GM21367 (cell line): ENCODE results near the gene AKAP7.
"Not testable (repeated sequence)": the region's sequence is repeated elsewhere in the genome, so short reads cannot be mapped to it uniquely, and the experiment has no call there.

ENCODE experiments used
- ATAC-seq: cut with Tn5 transposase; IDR thresholded peaks from one replicate; pipeline ENCODE4 v1.9.1; 2021; ENCODE audit not compliant: unreplicated experiment

AKAP7 gene

DNA sequence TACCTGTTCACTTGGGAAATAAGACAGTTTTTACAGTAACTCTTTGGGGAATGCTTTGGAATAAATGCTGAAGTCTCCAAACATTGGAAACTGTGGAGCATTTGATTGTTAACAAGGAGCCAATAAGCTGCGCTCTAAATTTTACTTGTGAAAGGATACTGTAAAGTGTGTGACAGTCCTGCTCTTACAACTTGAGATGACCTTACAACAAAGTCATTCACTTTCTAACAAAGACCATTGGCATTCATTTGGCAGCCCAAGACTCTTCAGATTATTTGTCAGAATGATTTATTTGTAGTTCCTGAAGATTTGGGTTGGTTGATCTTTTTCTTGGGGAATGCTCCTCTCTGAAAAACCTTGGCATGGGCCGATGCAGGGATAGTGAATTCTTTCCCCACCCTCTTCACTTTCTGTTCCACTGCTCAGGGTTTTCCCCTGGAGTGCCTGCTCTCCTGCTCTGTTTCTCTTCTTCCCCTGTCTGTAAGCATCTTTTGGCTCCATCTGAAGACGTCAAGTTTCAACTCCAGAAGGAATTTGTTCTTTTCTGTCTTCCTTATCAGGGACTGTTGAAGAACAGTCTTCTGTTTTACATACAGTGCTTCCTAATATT is 116.4 kb downstream of the AKAP7 start:
- ATAC-seq = no peak

DNA sequence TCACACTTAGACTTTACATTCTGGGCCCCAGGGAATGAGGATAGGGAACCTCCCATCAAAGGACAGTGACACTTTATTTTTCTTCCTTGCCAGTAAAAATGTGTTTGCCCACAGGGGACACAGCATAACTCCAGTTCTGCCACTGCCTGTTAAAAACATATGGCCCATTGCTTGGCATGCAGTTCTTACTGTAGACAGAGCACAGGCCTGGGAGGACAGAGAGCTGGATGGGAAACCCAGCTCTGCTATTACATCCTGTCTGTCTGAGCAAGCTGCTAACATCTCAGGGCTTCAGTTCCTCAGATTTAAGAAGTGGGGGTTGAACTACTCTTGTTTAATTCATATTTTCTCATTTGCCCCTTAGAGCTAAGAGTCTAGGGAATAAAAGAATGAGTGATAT is 120.2 kb downstream of the AKAP7 start:
- no peak for ATAC-seq

- no peak for ATAC-seq
These were observed 120.6 kb downstream of the AKAP7 start for GRCh38 chr6:131255911-131256310.

DNA sequence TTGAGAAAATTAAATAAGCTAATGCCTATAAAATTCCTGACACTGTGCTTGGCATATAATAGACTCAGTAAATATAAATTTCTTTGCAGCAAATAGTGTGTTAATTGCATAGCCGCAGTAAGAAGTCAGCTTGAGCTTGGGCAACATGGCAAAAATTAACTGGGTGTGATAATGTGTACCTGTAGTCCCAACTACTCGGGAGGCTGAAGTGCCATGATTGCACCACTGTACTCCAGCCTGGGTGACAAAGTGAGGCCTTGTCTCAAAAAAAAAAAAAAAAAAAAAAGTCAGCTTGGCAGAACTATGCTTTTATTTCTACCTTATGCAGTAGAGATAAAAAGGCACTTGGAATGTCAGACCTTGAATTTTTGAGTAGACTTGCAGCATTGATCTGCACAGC is 121.8 kb downstream of the AKAP7 start:
- ATAC-seq = no peak

DNA sequence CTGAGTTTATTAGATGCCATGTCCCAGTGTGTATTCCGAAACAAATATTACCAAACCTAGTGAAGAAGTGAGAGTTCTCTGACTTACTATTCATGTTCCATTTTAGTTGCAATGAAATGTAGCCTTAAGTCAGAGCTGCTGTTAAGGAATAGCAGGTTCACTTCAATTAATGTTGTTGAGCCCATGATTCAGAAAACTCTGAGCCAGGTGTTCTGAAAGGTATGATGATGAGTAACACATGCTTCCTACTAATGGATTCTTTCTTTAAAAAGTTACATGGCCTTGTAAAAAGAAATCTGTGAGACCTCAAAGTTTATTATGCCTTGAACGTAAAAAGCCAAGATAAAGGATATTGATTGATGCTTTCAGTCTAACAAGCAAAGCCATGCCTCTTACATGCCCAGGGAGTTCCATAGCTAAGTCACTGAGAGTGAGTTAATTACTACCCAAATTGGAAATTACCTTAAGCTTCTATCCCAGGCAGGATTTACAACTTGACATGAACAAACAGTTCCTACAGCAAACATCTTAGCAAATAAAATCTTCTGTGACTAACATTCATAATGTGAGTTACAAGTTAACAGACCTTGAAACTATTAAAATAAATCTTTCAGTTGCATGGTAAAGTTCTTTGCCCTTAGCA is 122.9 kb downstream of the AKAP7 start:
- ATAC-seq = no peak

GRCh38 chr6:131258816-131259476 is 123.7 kb downstream of the AKAP7 start:
- ATAC-seq = no peak

GRCh38 chr6:131260960-131261359 is 125.7 kb downstream of the AKAP7 start:
- not testable (repeated sequence) for ATAC-seq

GRCh38 chr6:131262060-131262459 is 126.8 kb downstream of the AKAP7 start:
- ATAC-seq = no peak

- ATAC-seq = no peak
These were observed 130.7 kb downstream of the AKAP7 start for GRCh38 chr6:131265939-131266338.

DNA sequence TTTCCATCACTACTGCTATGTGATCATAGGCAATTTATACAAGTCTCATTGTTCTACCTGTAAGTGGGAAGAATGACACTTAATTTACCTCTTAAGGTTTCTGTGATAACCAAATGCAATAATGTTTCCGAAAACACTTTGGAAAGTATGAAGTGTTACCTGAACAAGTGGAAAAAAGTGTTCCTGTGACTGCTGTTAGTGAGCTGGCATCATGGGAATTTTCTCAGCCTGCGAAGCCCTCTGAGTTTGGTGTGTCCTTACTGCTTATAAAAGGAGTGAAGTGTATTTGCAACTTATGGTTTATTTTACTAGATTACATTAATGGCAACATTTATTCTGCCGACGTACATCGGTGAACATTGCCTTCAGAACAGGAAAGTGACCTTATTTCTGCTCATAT is 133.0 kb downstream of the AKAP7 start:
- no peak for ATAC-seq

- no peak for ATAC-seq
These were observed 134.5 kb downstream of the AKAP7 start for GRCh38 chr6:131269565-131270391.

- no peak for ATAC-seq
These were observed 135.3 kb downstream of the AKAP7 start for GRCh38 chr6:131270534-131270933.

DNA sequence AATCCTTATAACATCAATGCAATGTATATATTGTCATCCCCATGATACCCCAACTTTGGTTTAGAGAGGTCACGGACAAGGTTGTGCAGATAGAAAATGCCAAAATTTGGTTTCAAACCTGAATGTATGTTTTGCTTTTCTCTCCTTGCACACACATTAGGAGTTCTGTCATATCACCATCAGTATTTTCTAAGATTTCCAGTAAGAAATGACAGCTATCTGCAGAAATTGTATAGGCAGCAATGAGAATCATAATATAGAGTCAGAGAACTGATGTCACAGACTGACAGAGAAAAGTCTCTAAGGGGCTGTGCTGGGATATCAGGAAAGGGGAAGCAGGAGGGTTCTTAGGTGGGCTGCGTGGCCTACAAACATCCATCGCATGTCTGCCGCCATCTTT is 140.0 kb downstream of the AKAP7 start:
- ATAC-seq = no peak

GRCh38 chr6:131277591-131277990 is 142.3 kb downstream of the AKAP7 start:
- ATAC-seq = no peak

GRCh38 chr6:131281471-131282270 is 146.4 kb downstream of the AKAP7 start:
- ATAC-seq = no peak

DNA sequence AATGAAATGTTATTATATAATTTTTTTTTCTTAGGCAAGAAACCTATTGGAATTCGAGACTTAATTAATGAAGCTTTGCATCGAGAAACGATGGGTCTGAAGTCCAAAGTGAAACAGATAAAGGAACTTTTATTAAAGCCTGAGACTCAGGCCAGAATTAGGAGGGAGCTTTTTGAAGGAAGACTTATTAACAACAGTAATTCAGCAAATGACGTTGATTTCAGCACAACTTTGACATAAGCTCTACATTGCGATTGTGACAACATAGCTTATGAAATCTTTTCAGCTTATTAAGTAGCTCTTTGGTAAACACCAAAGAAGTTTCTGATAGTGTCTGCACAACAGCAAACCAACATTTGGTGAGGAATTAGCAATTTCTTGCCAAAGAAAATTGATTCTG is 147.1 kb downstream of the AKAP7 start:
- ATAC-seq = no peak

DNA sequence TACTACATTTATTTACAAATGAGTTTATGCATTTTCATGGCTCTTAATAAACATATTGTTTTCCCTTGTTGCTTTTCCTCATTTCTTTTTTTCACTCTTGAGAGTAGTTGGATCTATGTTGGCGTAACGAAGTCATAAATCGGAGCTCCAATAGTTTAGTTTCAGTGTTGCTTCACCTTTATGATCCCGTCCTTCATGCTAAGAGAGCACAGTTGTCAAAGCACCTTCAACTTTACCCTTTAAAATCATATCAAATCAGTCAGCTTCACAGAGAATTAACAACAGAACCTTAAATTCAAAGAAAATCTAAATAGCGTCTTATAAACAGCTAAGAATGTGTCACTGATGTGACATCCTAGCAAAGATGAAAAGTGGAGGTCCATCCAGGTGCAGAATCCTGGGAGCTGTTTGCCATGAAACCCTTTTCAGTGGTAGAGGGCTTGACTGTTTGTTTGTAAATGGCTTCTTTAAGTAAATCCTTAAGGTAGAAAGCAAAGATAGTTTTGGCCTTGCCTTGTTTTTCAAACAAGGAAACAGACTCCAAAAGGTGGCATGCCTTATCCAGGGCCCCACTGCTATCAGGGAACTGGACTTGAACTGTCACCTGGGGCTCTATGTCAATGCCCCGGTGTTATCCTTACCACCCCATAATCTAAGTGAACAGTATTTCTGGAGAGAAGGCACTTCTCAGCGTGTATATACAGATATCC is 148.4 kb downstream of the AKAP7 start:
- ATAC-seq = no peak

- ATAC-seq = no peak
These were observed 150.3 kb downstream of the AKAP7 start for GRCh38 chr6:131285548-131285947.

- no peak for ATAC-seq
These were observed 151.3 kb downstream of the AKAP7 start for GRCh38 chr6:131286469-131287040.

- ATAC-seq = no peak
These were observed 152.9 kb downstream of the AKAP7 start for GRCh38 chr6:131288214-131288613.
